Vagina (tissue), 2 donors: ENCODE data around the gene BICD2. TPM values are rescaled to one million over a fixed set of nuclear protein-coding genes. Genes with fewer than 3 reads are reported as not detected.

Experiments
- DNase-seq, 2 donors: peaks; one replicate each; pipeline ENCODE4 v3.0.0-alpha.2; 2017; ENCODE audit errors: extremely low spot score in 2 of 2
- H3K27ac ChIP-seq: fragments of 200-600 bp; sonication (generic); one replicate; pipeline ENCODE4 v1.5.1; 2019
- H3K27me3 ChIP-seq: fragments of 200-600 bp; sonication (generic); one replicate; pipeline ENCODE4 v1.5.1; 2019
- H3K36me3 ChIP-seq, 2 donors: fragments of 200-600 bp; sonication (generic); one replicate each; pipeline ENCODE4 v1.5.1; 2017 to 2019
- H3K4me1 ChIP-seq: fragments of 200-600 bp; sonication (generic); one replicate; pipeline ENCODE4 v1.5.1; 2019
- H3K4me3 ChIP-seq, 2 donors: fragments of 200-600 bp; sonication (generic); 1 replicate in 1 of 2; 2 replicates in 1 of 2; pipeline ENCODE4 v1.5.1; 2016 to 2019
- H3K9me3 ChIP-seq: fragments of 200-600 bp; sonication (generic); one replicate; pipeline ENCODE4 v1.5.1; 2019
- POLR2A ChIP-seq, 2 donors: fragments of 450-650 bp; IDR thresholded peaks; one replicate each; pipeline ENCODE4 v1.6.1; 2017; ENCODE audit warnings: antibody characterized with exemption in 2 of 2, mild to moderate bottlenecking in 2 of 2, moderate library complexity in 2 of 2
- POLR2AphosphoS5 ChIP-seq, 2 donors: sonication (generic); formaldehyde crosslinking; IDR thresholded peaks; one replicate each; pipeline ENCODE4 v1.9.0; 2017; ENCODE audit warnings: antibody characterized with exemption in 2 of 2, mild to moderate bottlenecking in 2 of 2, low read depth in 1 of 2; ENCODE audit not compliant: insufficient read depth in 1 of 2
- intact Hi-C: fragments of 100-400 bp; cut with DNase I; formaldehyde crosslinking; loops from one replicate; pipeline ENCODE4 v1.15.1; 2023
- total RNA-seq: library from RNA; depleted of rRNA; stranded (reverse); fragments of >200 nt; gene quantifications from one replicate; pipeline ENCODE4 v1.2.3, GENCODE V29; 2016
- TF ChIP-seq, protein P1 (sequence below), 3 experiments: fragments of 450-650 bp in 2 of 3; fragments of 200-600 bp in 1 of 3; sonication (generic) in 1 of 3; IDR thresholded peaks; one replicate each; pipeline ENCODE4 v1.5.1; 2017 to 2019; ENCODE audit warnings: antibody characterized with exemption in 3 of 3, mild to moderate bottlenecking in 2 of 3, moderate library complexity in 2 of 3

Gene BICD2
- total RNA-seq, 1 donor from 2014 or later, result 82.7 TPM

DNA sequence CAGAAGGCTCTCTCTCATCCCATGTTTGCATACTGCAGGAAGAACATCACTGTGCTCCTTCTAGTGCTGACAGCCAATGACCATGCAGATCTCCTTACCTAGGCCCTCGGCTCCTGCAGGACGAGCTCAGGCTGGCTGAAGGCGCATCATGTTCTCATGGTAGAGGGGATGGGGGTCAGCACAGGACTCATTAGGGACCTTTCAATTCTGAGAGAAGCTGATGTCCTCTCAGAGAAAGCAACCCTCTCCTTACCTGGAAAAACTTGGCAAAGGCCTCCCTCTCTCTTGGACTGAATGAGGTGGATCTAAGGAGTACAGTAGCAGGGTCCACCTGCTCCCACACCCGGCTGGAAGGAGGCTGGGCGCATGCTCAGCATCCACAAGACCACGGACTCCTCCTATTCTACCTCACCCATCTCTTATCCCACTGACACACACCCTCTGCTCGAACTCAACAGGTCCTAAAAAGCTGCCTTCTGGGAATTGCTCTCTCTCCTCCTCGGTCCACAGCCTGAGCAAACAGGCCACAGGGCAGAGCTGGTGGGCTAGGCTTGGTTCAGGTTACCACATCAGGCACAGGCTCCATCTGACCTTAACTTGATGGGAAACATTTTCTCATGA, 97.6 kb downstream of the BICD2 start:
- H3K4me3 ChIP-seq, result no peak overlapping the region
- TF ChIP-seq, protein P1, sequence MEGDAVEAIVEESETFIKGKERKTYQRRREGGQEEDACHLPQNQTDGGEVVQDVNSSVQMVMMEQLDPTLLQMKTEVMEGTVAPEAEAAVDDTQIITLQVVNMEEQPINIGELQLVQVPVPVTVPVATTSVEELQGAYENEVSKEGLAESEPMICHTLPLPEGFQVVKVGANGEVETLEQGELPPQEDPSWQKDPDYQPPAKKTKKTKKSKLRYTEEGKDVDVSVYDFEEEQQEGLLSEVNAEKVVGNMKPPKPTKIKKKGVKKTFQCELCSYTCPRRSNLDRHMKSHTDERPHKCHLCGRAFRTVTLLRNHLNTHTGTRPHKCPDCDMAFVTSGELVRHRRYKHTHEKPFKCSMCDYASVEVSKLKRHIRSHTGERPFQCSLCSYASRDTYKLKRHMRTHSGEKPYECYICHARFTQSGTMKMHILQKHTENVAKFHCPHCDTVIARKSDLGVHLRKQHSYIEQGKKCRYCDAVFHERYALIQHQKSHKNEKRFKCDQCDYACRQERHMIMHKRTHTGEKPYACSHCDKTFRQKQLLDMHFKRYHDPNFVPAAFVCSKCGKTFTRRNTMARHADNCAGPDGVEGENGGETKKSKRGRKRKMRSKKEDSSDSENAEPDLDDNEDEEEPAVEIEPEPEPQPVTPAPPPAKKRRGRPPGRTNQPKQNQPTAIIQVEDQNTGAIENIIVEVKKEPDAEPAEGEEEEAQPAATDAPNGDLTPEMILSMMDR (IDR thresholded peaks at IDR 0.05), result no peak
- TF ChIP-seq POLR2A (IDR thresholded peaks at IDR 0.05) (no peak), POLR2AphosphoS5 (IDR thresholded peaks at IDR 0.05; ENCODE audit: insufficient read depth in 1 of 2, low read depth in 1 of 2) (no peak)
- H3K27me3 ChIP-seq, result no peaks in the 10 kb centered on the region
- H3K36me3 ChIP-seq, result no peaks in the 10 kb centered on the region
- intact Hi-C loops, result no loop called here
- no peaks in the 10 kb centered on the region for H3K9me3 ChIP-seq
- peaks cover 56% of the 10 kb centered on the region for H3K4me1 ChIP-seq
- no peak for DNase-seq
- no peak overlapping the region for H3K27ac ChIP-seq

DNA sequence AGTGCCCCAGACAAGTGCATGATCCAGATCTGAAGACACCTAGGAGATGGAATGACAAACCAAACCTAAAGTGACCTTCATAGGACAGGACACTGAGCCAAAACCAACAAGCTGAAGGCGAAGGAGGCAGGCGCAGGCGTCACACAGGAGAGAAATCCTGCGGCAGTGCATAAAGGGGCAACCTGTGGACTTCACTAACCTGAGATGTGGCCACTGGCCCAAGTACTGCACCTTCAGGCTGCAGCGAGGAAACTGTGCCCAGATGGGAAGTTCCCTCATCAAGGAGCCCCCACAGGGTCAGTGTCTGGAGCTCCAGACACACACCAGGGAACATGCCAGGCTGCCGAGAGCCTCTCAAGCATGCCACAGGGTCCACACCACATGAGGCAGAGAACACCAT, 98.4 kb downstream of the BICD2 start:
- TF ChIP-seq POLR2AphosphoS5 (IDR thresholded peaks at IDR 0.05; ENCODE audit: insufficient read depth in 1 of 2, low read depth in 1 of 2), result no peak
- no peak for TF ChIP-seq POLR2A (IDR thresholded peaks at IDR 0.05)
- TF ChIP-seq, protein P1 (IDR thresholded peaks at IDR 0.05), result no peak
- DNase-seq, result no peak
- H3K9me3 ChIP-seq, result no peaks in the 10 kb centered on the region
- no peaks in the 10 kb centered on the region for H3K27me3 ChIP-seq
- H3K4me1 ChIP-seq, result peaks cover 57% of the 10 kb centered on the region
- intact Hi-C loops, result no loop called here
- H3K27ac ChIP-seq, result no peak overlapping the region
- H3K4me3 ChIP-seq, result no peak overlapping the region
- no peaks in the 10 kb centered on the region for H3K36me3 ChIP-seq

DNA sequence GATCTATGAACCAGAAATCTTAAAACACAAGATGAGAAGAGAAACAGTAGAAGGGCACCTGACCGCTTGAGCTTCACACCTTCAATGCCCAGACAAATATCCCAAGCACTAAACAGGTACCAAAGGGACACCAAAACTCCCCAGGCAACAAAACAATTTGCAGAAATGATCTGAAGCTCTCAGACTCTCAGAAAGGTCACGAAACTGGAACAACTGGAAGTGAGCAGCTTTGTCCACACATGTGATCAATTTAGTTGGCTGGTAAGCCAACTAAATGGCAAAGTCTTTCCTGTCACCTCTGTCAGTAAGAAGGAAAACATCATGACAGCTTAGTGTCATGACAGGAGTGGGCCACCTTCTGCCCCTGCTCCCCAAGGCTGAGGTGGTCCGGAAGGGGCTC, 98.8 kb downstream of the BICD2 start:
- H3K27me3 ChIP-seq, result no peaks in the 10 kb centered on the region
- TF ChIP-seq, protein P1 (IDR thresholded peaks at IDR 0.05), result no peak
- no peak for TF ChIP-seq POLR2AphosphoS5 (IDR thresholded peaks at IDR 0.05; ENCODE audit: insufficient read depth in 1 of 2, low read depth in 1 of 2)
- no peak for TF ChIP-seq POLR2A (IDR thresholded peaks at IDR 0.05)
- peaks cover 54% of the 10 kb centered on the region for H3K4me1 ChIP-seq
- no peak for DNase-seq
- intact Hi-C loops, result no loop called here
- no peaks in the 10 kb centered on the region for H3K9me3 ChIP-seq
- no peak overlapping the region for H3K27ac ChIP-seq
- H3K4me3 ChIP-seq, result no peak overlapping the region
- H3K36me3 ChIP-seq, result no peaks in the 10 kb centered on the region

DNA sequence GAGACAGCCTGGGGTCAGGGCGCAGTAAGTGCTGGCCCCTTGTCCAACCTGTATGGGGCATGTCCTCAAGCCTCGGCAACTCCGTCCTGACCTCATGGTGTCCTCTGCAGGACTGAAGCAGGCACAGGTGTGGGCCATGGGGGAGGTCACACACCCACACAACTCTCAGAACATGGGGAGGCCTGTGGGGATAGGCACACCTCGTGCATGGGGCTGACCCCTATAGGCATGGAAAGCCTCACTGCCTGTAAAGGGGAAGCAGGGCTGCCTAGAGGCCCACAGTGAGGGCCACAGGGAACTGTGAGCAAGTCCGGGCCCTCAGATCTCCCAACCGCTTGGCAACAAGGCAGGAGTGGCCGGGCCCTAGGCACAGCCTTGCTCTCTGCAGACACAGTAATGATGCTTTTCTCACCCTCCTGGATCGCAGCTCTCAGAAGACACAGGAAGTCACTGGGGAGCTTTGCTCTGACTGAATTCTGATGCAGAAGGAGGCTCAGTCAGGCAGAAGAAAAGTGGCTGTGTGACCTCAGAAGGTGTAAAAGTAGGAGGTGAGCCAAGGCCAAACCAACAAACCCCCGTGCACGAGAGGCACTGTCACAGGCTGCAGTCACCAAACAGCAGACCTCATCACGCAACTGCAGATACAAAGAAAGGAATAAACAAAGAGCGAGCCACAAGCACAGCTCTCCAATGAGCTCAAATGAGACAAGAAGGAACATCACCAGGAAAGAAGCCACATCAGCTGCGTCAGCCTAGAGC, 100.1 kb downstream of the BICD2 start:
- Histone ChIP-seq H3K9me3 (no peaks in the 10 kb centered on the region), H3K36me3 (no peaks in the 10 kb centered on the region), H3K4me3 (no peak overlapping the region), H3K27me3 (no peaks in the 10 kb centered on the region), H3K27ac (no peak overlapping the region), H3K4me1 (peaks cover 53% of the 10 kb centered on the region)
- intact Hi-C loops, result no loop called here
- TF ChIP-seq POLR2AphosphoS5 (IDR thresholded peaks at IDR 0.05; ENCODE audit: insufficient read depth in 1 of 2, low read depth in 1 of 2), result no peak
- TF ChIP-seq, protein P1 (IDR thresholded peaks at IDR 0.05), result no peak
- no peak for TF ChIP-seq POLR2A (IDR thresholded peaks at IDR 0.05)
- peak in 1 of 2 donors; percentile 77 for DNase-seq

DNA sequence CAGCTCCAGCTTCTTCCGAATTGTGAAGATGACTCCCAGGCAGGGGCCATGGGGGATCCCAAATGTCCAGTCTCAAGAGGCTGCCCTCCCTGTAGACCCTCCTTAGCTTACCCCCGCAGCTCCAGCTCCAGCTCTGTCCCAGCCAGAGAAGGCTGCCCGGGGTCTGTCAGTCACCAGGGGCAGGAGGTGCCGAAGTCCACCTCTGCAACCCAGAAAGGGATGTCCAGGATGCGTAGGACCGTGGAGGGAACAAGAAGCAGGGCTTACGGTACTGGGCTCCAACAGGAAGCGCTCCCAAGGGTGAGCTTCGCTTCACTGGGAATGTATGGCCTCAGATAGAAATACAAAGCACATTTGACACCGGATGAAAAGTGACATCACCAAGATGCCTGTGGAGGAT, 100.7 kb downstream of the BICD2 start:
- H3K4me1 ChIP-seq, result peaks cover 48% of the 10 kb centered on the region
- no peak for TF ChIP-seq POLR2AphosphoS5 (IDR thresholded peaks at IDR 0.05; ENCODE audit: insufficient read depth in 1 of 2, low read depth in 1 of 2)
- TF ChIP-seq, protein P1 (IDR thresholded peaks at IDR 0.05), result no peak
- intact Hi-C loops, result no loop called here

More for the DNA sequence above, 100.7 kb downstream of the BICD2 start:
- no peak overlapping the region for H3K27ac ChIP-seq
- no peaks in the 10 kb centered on the region for H3K9me3 ChIP-seq
- DNase-seq, result no peak
- no peaks in the 10 kb centered on the region for H3K27me3 ChIP-seq
- no peak overlapping the region for H3K4me3 ChIP-seq
- no peaks in the 10 kb centered on the region for H3K36me3 ChIP-seq
